MM.1S (cell line): ENCODE measurements around the gene FAF1.

Source experiments
- CTCF ChIP-seq: fragments of 300-600 bp; sonication (generic); IDR thresholded peaks from 2 replicates; pipeline ENCODE4 v1.5.1; 2016; ENCODE audit warnings: antibody characterized with exemption, low read length, mixed read lengths
- EZH2 ChIP-seq: fragments of 300-600 bp; sonication (generic); optimal IDR thresholded peaks from 2 replicates; pipeline ENCODE3; 2017; ENCODE audit warnings: low read depth, mild to moderate bottlenecking, antibody characterized with exemption, low read length, mixed read lengths

GRCh38 chr1:50548243-50548642 lies 411.8 kb downstream of the FAF1 start:
- TF ChIP-seq CTCF (no peak), EZH2 (no peak)
